Measurements from ENCODE around the gene TRIM8. TPM values are rescaled to one million over a fixed set of nuclear protein-coding genes. Genes with fewer than 3 reads are reported as not detected.
A peak's percentile ranks its signal among the peaks of the same experiment; 100 is the strongest.

The TRIM8 gene
- total and polyA plus RNA-seq, 2 of the 8 experiments (the other 6 are each of a cell fraction or from before 2014, with no cell fraction given) = 24.9 to 38.8 TPM

DNA sequence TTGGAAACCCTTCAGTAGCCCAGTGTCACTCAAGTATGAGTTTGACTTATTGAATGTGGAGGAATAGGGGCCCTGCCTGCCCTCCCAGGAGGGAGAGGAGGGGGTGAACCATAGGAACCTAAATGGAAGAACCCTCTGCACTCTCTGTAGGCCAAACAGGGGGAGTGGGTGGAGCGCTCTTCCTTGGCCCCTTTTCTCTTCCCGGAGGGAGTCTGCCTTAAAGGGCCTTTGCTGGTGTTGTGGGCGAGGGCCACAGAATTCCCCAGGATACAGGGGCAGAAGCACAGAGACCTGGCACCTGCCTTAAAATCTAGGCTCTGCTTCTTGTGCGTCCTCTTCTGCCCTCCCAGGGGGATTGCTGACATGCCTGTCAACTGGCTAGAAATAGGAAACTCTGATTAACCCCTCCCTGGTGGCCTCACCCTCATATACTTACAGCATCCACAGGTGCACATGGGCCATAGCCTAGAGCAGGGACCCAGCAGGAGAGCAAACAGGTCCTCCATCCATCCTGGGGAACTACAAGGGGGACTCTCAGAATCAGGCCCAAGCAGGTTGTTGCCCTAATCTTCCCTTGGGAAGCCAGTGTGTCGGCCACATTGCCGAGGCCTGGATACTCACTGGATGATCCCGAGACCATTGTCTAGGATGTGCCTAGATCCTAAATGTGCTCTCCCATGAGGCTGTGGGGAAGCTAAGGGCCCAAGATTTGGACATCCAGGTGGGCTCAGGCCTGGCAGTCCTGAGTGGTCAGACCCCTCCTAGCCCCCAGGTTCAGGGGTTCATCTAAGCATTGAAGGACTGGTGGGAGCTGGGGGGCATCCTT lies 3.4 kb downstream of the TRIM8 start:
- Histone ChIP-seq H3K4ac (replicated peaks; ENCODE audit: insufficient read length, low read depth, low read length) (no peak overlapping the region), H3K79me1 (ENCODE audit: low read depth, low read length) (peaks cover 33% of the 10 kb centered on the region), H3K23me2 (ENCODE audit: low read depth, low read length) (peaks cover 27% of the 10 kb centered on the region; the same call in 1 of the 2 replicates), H3K4me2 (ENCODE audit: insufficient read depth in 1 of 2, low read depth in 2 of 2, low read length in 2 of 2) (peak overlapping the region; percentile 70 to 96; a peak in 3 of 4 replicates), H3K14ac (ENCODE audit: insufficient read length) (no peak overlapping the region), H4K5ac (ENCODE audit: insufficient read length, low read depth, low read length) (no peak overlapping the region), H2BK120ac (replicated peaks; ENCODE audit: low read depth, low read length) (no peak overlapping the region), H2BK20ac (ENCODE audit: low read length) (no peak overlapping the region), H3K56ac (replicated peaks; ENCODE audit: insufficient read length, low read depth, low read length) (no peak overlapping the region), H2AFZ (ENCODE audit: low read length) (no peak overlapping the region), H3K9ac (replicated peaks in 1 of 4; ENCODE audit: extremely low read depth in 1 of 4, low read depth in 3 of 4, low read length in 3 of 4) (no peak overlapping the region), H3K23ac (ENCODE audit: insufficient read length) (no peak overlapping the region), H3K4me3 (ENCODE audit: extremely low read depth in 1 of 4, insufficient read depth in 2 of 4, low read depth in 3 of 4, low read length in 4 of 4) (peak overlapping the region in 1 of 4 experiments; percentile 81; a peak in 2 of 8 replicates), H4K20me1 (replicated peaks in 1 of 2; ENCODE audit: control insufficient read depth in 1 of 2, insufficient read depth in 2 of 2, low read length in 2 of 2) (peaks cover 20 to 26% of the 10 kb centered on the region in 2 experiments), H3K4me1 (replicated peaks in 1 of 4; ENCODE audit: control insufficient read depth in 3 of 4, insufficient read depth in 4 of 4, low read length in 3 of 4) (peaks cover 6 to 57% (median 46%) of the 10 kb centered on the region in 4 experiments), H3K36me3 (ENCODE audit: control insufficient read depth in 2 of 4, insufficient read depth in 4 of 4, low read length in 3 of 4) (no peaks in the 10 kb centered on the region; a peak in 1 of 8 replicates), H4K91ac (replicated peaks; ENCODE audit: insufficient read length, low read length) (peak overlapping the region; percentile 11), H2AK5ac (ENCODE audit: low read depth, low read length) (peak overlapping the region; percentile 53; the same call in 1 of the 2 replicates), H2BK5ac (ENCODE audit: low read depth, low read length) (peak overlapping the region; percentile 73; the same call in 1 of the 2 replicates), H4K8ac (ENCODE audit: extremely low read depth, insufficient read depth, low read length) (peak overlapping the region; percentile 73; the same call in 1 of the 2 replicates), H3K79me2 (ENCODE audit: control insufficient read depth in 1 of 2, insufficient read depth in 2 of 2, low read length in 2 of 2) (peaks cover 0 to 76% of the 10 kb centered on the region in 2 experiments; a peak in 2 of 4 replicates), H3K27ac (ENCODE audit: low read depth, low read length) (no peak overlapping the region), H3K27me3 (replicated peaks in 1 of 4; ENCODE audit: control insufficient read depth in 3 of 4, extremely low read depth in 1 of 4, insufficient read depth in 3 of 4, low read length in 3 of 4) (no peaks in the 10 kb centered on the region), H2BK15ac (ENCODE audit: low read length) (peak overlapping the region; percentile 9; the same call in 1 of the 2 replicates), H3K18ac (ENCODE audit: extremely low read depth, low read length) (no peak overlapping the region), H2BK12ac (ENCODE audit: low read depth, low read length) (0 out of 2 replicates have a peak overlapping the region, but pooled peaks have one; percentile 94), H3K9me3 (ENCODE audit: insufficient read depth in 2 of 2, low read depth in 1 of 2, low read length in 1 of 2) (no peaks in the 10 kb centered on the region)
- no peak for FAIRE-seq
- 83% methylated on average over 5 of the region's 7 CpGs; no CpG with 5 or more reads in 1 of the 2 experiments for WGBS, 2 experiments (ENCODE audit: extremely low coverage in 1 of 2, insufficient coverage in 1 of 2, insufficient read length in 1 of 2, insufficient replicate concordance in 2 of 2, low coverage in 1 of 2, low lambda C conversion rate in 2 of 2, missing lambda C conversion rate in 1 of 2)
- DNase-seq (ENCODE audit: low read depth in 1 of 2, low spot score in 2 of 2) = no peak
- CTCF ChIA-PET (ENCODE audit: partially characterized antibody) = interaction anchor here (1.8 to 4.6 kb wide), 3 partner anchors 23 to 34 kb away, joined by 4 to 33 read pairs (median 24); no protein-coding TSS in a partner anchor
- POLR2A ChIA-PET (ENCODE audit: partially characterized antibody) = interaction anchor here (1.2 to 5.1 kb wide), 5 partner anchors 13 to 29 kb away, joined by 3 to 39 read pairs (median 27); no protein-coding TSS in a partner anchor
- TF ChIP-seq MAFK (IDR thresholded peaks at IDR 0.05; ENCODE audit: low read depth, low read length) (no peak), SIRT6 (IDR thresholded peaks at IDR 0.05; ENCODE audit: low read length) (no peak), CHD2 (IDR thresholded peaks at IDR 0.05; ENCODE audit: low read length) (no peak), CEBPB (IDR thresholded peaks at IDR 0.05; ENCODE audit: low read depth, low read length) (no peak), FOSL1 (IDR thresholded peaks at IDR 0.05; ENCODE audit: insufficient read depth, low read depth, low read length) (no peak), SAP30 (IDR thresholded peaks at IDR 0.05; ENCODE audit: insufficient read depth, insufficient replicate concordance, low read length) (no peak), POU5F1 (IDR thresholded peaks at IDR 0.05; ENCODE audit: low read depth, low read length) (no peak), CBX5 (IDR thresholded peaks at IDR 0.05; ENCODE audit: low read depth, low read length) (no peak), PHF8 (conservative IDR thresholded peaks at IDR 0.05; ENCODE audit: low read depth, low read length) (no peak), CHD1 (IDR thresholded peaks at IDR 0.05; ENCODE audit: low read depth, low read length) (no peak), KDM5A (IDR thresholded peaks at IDR 0.05; ENCODE audit: low read length) (no peak)
- TF ChIP-seq, protein P1, sequence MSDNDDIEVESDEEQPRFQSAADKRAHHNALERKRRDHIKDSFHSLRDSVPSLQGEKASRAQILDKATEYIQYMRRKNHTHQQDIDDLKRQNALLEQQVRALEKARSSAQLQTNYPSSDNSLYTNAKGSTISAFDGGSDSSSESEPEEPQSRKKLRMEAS (IDR thresholded peaks at IDR 0.05) = no peak
